ENCODE data around the gene TLR5. TPM values are rescaled to one million over a fixed set of nuclear protein-coding genes. Genes with fewer than 3 reads are reported as not detected.

The TLR5 gene
- total and polyA plus RNA-seq, 7 donors, result 0.23 to 10.2 (median 3.6) TPM

- TF ChIP-seq EP300 (IDR thresholded peaks at IDR 0.05), result no peak
- TF ChIP-seq POLR2AphosphoS5 (IDR thresholded peaks at IDR 0.05), result no peak
- no peak for TF ChIP-seq POLR2A (IDR thresholded peaks at IDR 0.05)
- no peak for TF ChIP-seq CTCF (IDR thresholded peaks at IDR 0.05)
- H3K4me3 ChIP-seq, result no peak overlapping the region
- no peaks in the 10 kb centered on the region for H3K9me3 ChIP-seq
- 77 to 82% methylated on average over 1 of the region's 1 CpG for WGBS, 2 donors
- H3K36me3 ChIP-seq, result no peaks in the 10 kb centered on the region
- H3K27me3 ChIP-seq, result no peaks in the 10 kb centered on the region
- intact Hi-C loops (cut with DNase I), result loop anchor here (10.0 kb wide), 1 partner anchor 144 kb away; no protein-coding TSS in a partner anchor
- no peak for DNase-seq
- no peak overlapping the region for H3K27ac ChIP-seq
- H3K4me1 ChIP-seq, result peaks cover 0 to 32% (median 29%) of the 10 kb centered on the region in 4 donors
Observed at GRCh38 chr1:223118418-223118817, 24.6 kb downstream of the TLR5 start.

GRCh38 chr1:223116950-223117349 is 26.1 kb downstream of the TLR5 start:
- Histone ChIP-seq H3K4me3 (no peak overlapping the region), H3K27me3 (no peaks in the 10 kb centered on the region), H3K9me3 (no peaks in the 10 kb centered on the region), H3K36me3 (no peaks in the 10 kb centered on the region), H3K27ac (peak overlapping the region in 2 of 4 donors; percentile 75 to 86), H3K4me1 (peaks cover 0 to 31% (median 26%) of the 10 kb centered on the region in 4 donors)
- DNase-seq, result no peak
- intact Hi-C loops (cut with DNase I), result loop anchor here (10.0 kb wide), 1 partner anchor 142 kb away; no protein-coding TSS in a partner anchor
- TF ChIP-seq POLR2A (IDR thresholded peaks at IDR 0.05), result no peak
- no peak for TF ChIP-seq POLR2AphosphoS5 (IDR thresholded peaks at IDR 0.05)
- TF ChIP-seq EP300 (IDR thresholded peaks at IDR 0.05), result no peak
- TF ChIP-seq CTCF (IDR thresholded peaks at IDR 0.05), result no peak
- WGBS, 2 donors, result 95% methylated on average over 29 of the region's 29 CpGs

- H3K4me3 ChIP-seq, result no peak overlapping the region
- H3K27ac ChIP-seq, result peak overlapping the region; percentile 45 to 86 (median 73)
- no peaks in the 10 kb centered on the region for H3K27me3 ChIP-seq
- DNase-seq, result peak; percentile 78
- TF ChIP-seq POLR2AphosphoS5 (IDR thresholded peaks at IDR 0.05) (peak; percentile 70 to 92 (median 92)), CTCF (IDR thresholded peaks at IDR 0.05) (no peak), EP300 (IDR thresholded peaks at IDR 0.05) (peak in 3 of 4 donors; percentile 41 to 74 (median 68)), POLR2A (IDR thresholded peaks at IDR 0.05) (no peak)
- no peaks in the 10 kb centered on the region for H3K9me3 ChIP-seq
- no peaks in the 10 kb centered on the region for H3K36me3 ChIP-seq
- WGBS, 2 donors, result 67 to 86% methylated on average over 2 of the region's 2 CpGs
- intact Hi-C loops (cut with DNase I), result loop anchor here (2.0 to 10.0 kb wide), 2 partner anchors 28 to 140 kb away; no protein-coding TSS in a partner anchor
- peaks cover 0 to 31% (median 26%) of the 10 kb centered on the region in 4 donors for H3K4me1 ChIP-seq
Observed at GRCh38 chr1:223114871-223115270, 28.2 kb downstream of the TLR5 start.

DNA sequence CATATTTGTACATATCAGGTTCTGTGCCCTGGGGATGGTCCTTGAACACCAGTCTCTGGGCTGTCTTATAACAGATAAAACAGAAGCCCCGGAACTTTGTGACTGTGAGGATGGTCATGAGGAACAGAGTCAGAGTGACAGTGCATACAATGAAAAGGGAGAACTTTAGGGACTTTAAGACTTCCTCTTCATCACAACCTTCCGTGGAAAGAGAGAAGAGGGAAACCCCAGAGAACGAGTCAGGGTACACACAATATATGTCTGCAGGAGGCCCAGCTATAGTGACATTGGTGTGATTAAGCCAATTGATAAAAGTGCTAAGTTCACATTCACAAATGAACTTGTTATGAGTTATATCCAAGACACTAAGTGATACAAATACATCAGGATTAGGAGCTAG is 32.1 kb downstream of the TLR5 start:
- no peak overlapping the region for H3K27ac ChIP-seq
- no peaks in the 10 kb centered on the region for H3K27me3 ChIP-seq
- WGBS, 2 donors, result 76 to 93% methylated on average over 3 of the region's 3 CpGs
- H3K4me1 ChIP-seq, result peaks cover 0 to 31% (median 23%) of the 10 kb centered on the region in 4 donors
- intact Hi-C loops (cut with DNase I), result loop anchor here (10.0 kb wide), 1 partner anchor 136 kb away; no protein-coding TSS in a partner anchor
- DNase-seq, result no peak
- TF ChIP-seq POLR2AphosphoS5 (IDR thresholded peaks at IDR 0.05) (no peak), EP300 (IDR thresholded peaks at IDR 0.05) (no peak), POLR2A (IDR thresholded peaks at IDR 0.05) (no peak), CTCF (IDR thresholded peaks at IDR 0.05) (no peak)
- no peak overlapping the region for H3K4me3 ChIP-seq
- no peaks in the 10 kb centered on the region for H3K9me3 ChIP-seq
- no peaks in the 10 kb centered on the region for H3K36me3 ChIP-seq
